ENCODE data around the gene NIP7. TPM values are rescaled to one million over a fixed set of nuclear protein-coding genes. Genes with fewer than 3 reads are reported as not detected.

The NIP7 gene
- total RNA-seq, 1 experiment from 2014 or later, result 55.8 TPM

DNA sequence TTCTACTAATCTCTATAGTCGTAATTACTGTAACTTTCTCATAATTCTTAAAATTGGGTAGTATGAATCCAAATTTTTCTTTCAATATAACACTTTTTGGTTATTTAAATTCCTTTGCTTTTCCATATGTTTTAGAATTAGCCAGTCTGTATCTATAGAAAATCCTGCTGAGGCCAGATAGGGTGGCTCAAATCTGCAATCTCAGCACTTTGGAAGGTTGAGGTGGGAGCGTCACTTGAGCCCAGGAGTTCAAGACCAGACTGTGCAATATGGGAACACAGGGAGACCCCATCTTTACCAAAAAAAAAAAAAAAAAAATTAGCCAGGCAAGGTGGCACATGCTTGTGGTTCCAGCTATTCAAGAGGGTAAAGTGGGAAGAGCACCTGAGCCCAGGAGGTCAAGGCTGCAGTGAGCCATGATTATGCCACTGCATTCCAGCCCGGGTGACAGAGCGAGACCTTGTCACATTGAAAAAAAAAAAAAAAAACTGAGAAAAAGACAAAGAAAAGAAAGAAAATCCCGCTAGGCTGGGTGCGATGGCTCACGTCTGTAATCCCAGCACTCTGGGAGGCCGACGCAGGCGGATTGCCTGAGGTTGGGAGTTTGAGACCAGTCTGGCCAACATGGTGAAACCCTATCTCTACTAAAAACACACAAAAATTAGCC is 37.0 kb downstream of the NIP7 start:
- TF ChIP-seq, protein P1, sequence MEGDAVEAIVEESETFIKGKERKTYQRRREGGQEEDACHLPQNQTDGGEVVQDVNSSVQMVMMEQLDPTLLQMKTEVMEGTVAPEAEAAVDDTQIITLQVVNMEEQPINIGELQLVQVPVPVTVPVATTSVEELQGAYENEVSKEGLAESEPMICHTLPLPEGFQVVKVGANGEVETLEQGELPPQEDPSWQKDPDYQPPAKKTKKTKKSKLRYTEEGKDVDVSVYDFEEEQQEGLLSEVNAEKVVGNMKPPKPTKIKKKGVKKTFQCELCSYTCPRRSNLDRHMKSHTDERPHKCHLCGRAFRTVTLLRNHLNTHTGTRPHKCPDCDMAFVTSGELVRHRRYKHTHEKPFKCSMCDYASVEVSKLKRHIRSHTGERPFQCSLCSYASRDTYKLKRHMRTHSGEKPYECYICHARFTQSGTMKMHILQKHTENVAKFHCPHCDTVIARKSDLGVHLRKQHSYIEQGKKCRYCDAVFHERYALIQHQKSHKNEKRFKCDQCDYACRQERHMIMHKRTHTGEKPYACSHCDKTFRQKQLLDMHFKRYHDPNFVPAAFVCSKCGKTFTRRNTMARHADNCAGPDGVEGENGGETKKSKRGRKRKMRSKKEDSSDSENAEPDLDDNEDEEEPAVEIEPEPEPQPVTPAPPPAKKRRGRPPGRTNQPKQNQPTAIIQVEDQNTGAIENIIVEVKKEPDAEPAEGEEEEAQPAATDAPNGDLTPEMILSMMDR (IDR thresholded peaks at IDR 0.05; ENCODE audit: unreplicated experiment), result no peak
- H3K4me1 Mint-ChIP-seq (ENCODE audit: low read depth, unreplicated experiment), result no peaks in the 10 kb centered on the region
- no peak overlapping the region for H3K27ac Mint-ChIP-seq (ENCODE audit: unreplicated experiment)
- BruUV-seq (replicated peaks), result no TSS peak
- no peaks in the 10 kb centered on the region for H3K9me3 Mint-ChIP-seq (ENCODE audit: low read depth, unreplicated experiment)
- H3K4me3 Mint-ChIP-seq (ENCODE audit: low read depth, unreplicated experiment), result no peak overlapping the region
- H3K36me3 Mint-ChIP-seq (ENCODE audit: insufficient read depth, unreplicated experiment), result peaks cover 45% of the 10 kb centered on the region
- intact Hi-C loops (cut with micrococcal nuclease; ENCODE audit: unreplicated experiment), result no loop called here
- CTCF ChIA-PET, result no interaction called here
- no peaks in the 10 kb centered on the region for H3K27me3 Mint-ChIP-seq (ENCODE audit: unreplicated experiment)
- no peak for DNase-seq

DNA sequence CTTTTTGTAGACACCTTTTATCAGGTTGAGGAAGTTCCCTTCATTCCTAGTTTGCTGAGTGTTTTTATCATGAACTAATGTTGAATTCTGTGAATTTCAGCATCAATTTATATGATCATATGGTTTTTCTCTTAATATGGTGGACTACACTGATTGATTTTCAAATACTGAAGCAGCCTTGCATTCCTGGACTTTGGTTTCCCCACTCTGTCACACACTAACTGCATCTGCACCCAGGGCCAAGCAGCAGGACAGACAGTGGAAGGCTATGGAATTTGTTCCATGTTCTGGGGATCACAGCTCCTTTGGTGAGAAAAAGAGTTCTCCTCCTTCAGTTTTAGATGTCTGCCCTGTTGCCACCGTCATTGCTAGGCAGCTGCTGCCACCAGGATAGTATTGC is 38.5 kb downstream of the NIP7 start:
- CTCF ChIA-PET, result interaction anchor here (0.6 kb wide), 1 partner anchor 1988 kb away, joined by 4 read pairs; no protein-coding TSS in a partner anchor
- Mint-ChIP-seq H3K4me1 (ENCODE audit: low read depth, unreplicated experiment) (no peaks in the 10 kb centered on the region), H3K27ac (ENCODE audit: unreplicated experiment) (no peak overlapping the region), H3K36me3 (ENCODE audit: insufficient read depth, unreplicated experiment) (peaks cover 50% of the 10 kb centered on the region), H3K4me3 (ENCODE audit: low read depth, unreplicated experiment) (no peak overlapping the region), H3K9me3 (ENCODE audit: low read depth, unreplicated experiment) (no peaks in the 10 kb centered on the region), H3K27me3 (ENCODE audit: unreplicated experiment) (no peaks in the 10 kb centered on the region)
- no peak for DNase-seq
- BruUV-seq (replicated peaks), result no TSS peak
- TF ChIP-seq, protein P1 (IDR thresholded peaks at IDR 0.05; ENCODE audit: unreplicated experiment), result no peak
- intact Hi-C loops (cut with micrococcal nuclease; ENCODE audit: unreplicated experiment), result no loop called here

DNA sequence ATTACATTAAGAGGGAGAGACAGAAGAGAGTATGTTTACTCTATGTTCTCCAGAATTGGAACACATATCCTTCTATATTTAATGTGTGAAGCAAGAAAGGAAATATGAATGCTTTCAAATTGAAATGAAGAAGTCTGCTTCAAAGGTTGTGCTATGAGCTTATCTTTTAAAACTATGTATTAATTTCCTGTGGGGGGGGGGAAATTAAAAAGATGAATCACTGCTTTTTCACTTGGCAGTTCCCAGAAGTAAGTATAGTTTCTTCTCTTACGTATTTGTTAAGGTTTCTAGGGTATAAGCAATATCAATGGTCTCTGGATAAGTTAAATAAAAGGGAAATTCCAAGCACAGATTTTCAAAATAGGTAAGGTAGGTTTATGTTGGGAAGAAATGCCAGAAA is 39.2 kb downstream of the NIP7 start:
- intact Hi-C loops (cut with micrococcal nuclease; ENCODE audit: unreplicated experiment), result no loop called here
- CTCF ChIA-PET, result interaction anchor here (0.6 kb wide), 2 partner anchors 369 to 1988 kb away, joined by 4 to 6 read pairs; no protein-coding TSS in a partner anchor
- peaks cover 5% of the 10 kb centered on the region for H3K4me1 Mint-ChIP-seq (ENCODE audit: low read depth, unreplicated experiment)
- H3K27ac Mint-ChIP-seq (ENCODE audit: unreplicated experiment), result no peak overlapping the region
- peaks cover 56% of the 10 kb centered on the region for H3K36me3 Mint-ChIP-seq (ENCODE audit: insufficient read depth, unreplicated experiment)
- DNase-seq, result no peak
- TF ChIP-seq, protein P1 (IDR thresholded peaks at IDR 0.05; ENCODE audit: unreplicated experiment), result no peak
- no TSS peak for BruUV-seq (replicated peaks)
- no peaks in the 10 kb centered on the region for H3K27me3 Mint-ChIP-seq (ENCODE audit: unreplicated experiment)
- no peak overlapping the region for H3K4me3 Mint-ChIP-seq (ENCODE audit: low read depth, unreplicated experiment)
- no peaks in the 10 kb centered on the region for H3K9me3 Mint-ChIP-seq (ENCODE audit: low read depth, unreplicated experiment)

DNA sequence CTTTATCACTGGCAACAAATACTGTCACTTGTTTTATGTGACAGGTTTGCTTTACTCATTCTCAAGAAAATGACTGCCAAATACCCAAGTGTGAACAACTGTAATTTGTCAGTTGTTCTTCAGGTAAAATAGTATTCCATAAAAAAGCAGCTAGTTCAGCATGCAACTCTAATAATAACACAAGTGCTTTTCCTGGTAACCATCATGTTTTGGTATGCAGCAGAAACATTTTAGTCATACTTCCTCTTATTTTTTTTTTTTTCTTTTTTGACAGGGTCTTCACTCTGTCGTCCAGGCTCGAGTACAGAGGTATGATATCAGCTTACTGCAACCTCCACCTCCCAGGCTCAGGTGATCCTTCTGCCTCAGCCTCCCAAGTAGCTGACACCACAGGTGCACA is 41.7 kb downstream of the NIP7 start:
- BruUV-seq (replicated peaks), result no TSS peak
- intact Hi-C loops (cut with micrococcal nuclease; ENCODE audit: unreplicated experiment), result no loop called here
- H3K4me3 Mint-ChIP-seq (ENCODE audit: low read depth, unreplicated experiment), result no peak overlapping the region
- no peaks in the 10 kb centered on the region for H3K9me3 Mint-ChIP-seq (ENCODE audit: low read depth, unreplicated experiment)
- TF ChIP-seq, protein P1 (IDR thresholded peaks at IDR 0.05; ENCODE audit: unreplicated experiment), result no peak
- no peaks in the 10 kb centered on the region for H3K27me3 Mint-ChIP-seq (ENCODE audit: unreplicated experiment)
- H3K36me3 Mint-ChIP-seq (ENCODE audit: insufficient read depth, unreplicated experiment), result peaks cover 74% of the 10 kb centered on the region
- H3K27ac Mint-ChIP-seq (ENCODE audit: unreplicated experiment), result no peak overlapping the region
- DNase-seq, result no peak
- peaks cover 20% of the 10 kb centered on the region for H3K4me1 Mint-ChIP-seq (ENCODE audit: low read depth, unreplicated experiment)
- CTCF ChIA-PET, result no interaction called here

All from Calu3 (cell line).